Loucy (cell line): ENCODE results near the gene KLHL21.
A peak's percentile ranks its signal among the peaks of the same experiment; 100 is the strongest.

Source experiments
- H2AFZ ChIP-seq: fragments of 200-600 bp; sonication (generic); 2 replicates; pipeline ENCODE4 v1.6.0; 2016; ENCODE audit warnings: antibody characterized with exemption, mild to moderate bottlenecking, low read length, moderate library complexity
- H3F3A ChIP-seq: fragments of 200-600 bp; 2 replicates; pipeline ENCODE4 v1.6.0; 2016; ENCODE audit warnings: antibody characterized with exemption, low read depth, mild to moderate bottlenecking
- H3K27me3 ChIP-seq: fragments of 200-600 bp; sonication (generic); 2 replicates; pipeline ENCODE4 v1.6.1; 2014; ENCODE audit warnings: low read length, mild to moderate bottlenecking; ENCODE audit not compliant: insufficient read depth, poor library complexity, severe bottlenecking
- H3K36me3 ChIP-seq: fragments of 200-600 bp; sonication (generic); 2 replicates; pipeline ENCODE4 v1.6.1; 2016; ENCODE audit warnings: low read length; ENCODE audit not compliant: insufficient read depth
- H3K4me1 ChIP-seq: fragments of 200-600 bp; sonication (generic); 2 replicates; pipeline ENCODE4 v1.5.1; 2014; ENCODE audit warnings: low read length, mild to moderate bottlenecking; ENCODE audit not compliant: insufficient read depth, poor library complexity, severe bottlenecking
- H3K4me2 ChIP-seq: fragments of 200-600 bp; sonication (generic); 2 replicates; pipeline ENCODE4 v1.6.0; 2014; ENCODE audit warnings: antibody characterized with exemption, low read length, low read depth, mild to moderate bottlenecking; ENCODE audit not compliant: poor library complexity, severe bottlenecking
- H3K4me3 ChIP-seq: fragments of 200-600 bp; sonication (generic); 2 replicates; pipeline ENCODE4 v1.5.1; 2014; ENCODE audit warnings: low read length, mild to moderate bottlenecking, mixed read lengths; ENCODE audit not compliant: poor library complexity, severe bottlenecking
- H3K79me2 ChIP-seq: fragments of 200-600 bp; sonication (generic); 2 replicates; pipeline ENCODE4 v1.6.1; 2014; ENCODE audit warnings: low read length; ENCODE audit not compliant: insufficient read depth
- H3K9ac ChIP-seq: fragments of 200-600 bp; sonication (generic); 2 replicates; pipeline ENCODE4 v1.6.0; 2014; ENCODE audit warnings: mild to moderate bottlenecking, low read depth, low read length, moderate library complexity; ENCODE audit not compliant: poor library complexity, severe bottlenecking
- H3K9me2 ChIP-seq: fragments of 200-600 bp; sonication (generic); replicated peaks from 2 replicates; pipeline ENCODE4 v1.6.1; 2016; ENCODE audit warnings: low read depth, low read length, mixed read lengths
- H3K9me3 ChIP-seq: fragments of 200-600 bp; sonication (generic); 2 replicates; pipeline ENCODE4 v1.6.1; 2014; ENCODE audit warnings: mild to moderate bottlenecking, antibody characterized with exemption, low read length, low read depth; ENCODE audit not compliant: insufficient read depth
- H4K20me1 ChIP-seq: fragments of 200-600 bp; sonication (generic); 2 replicates; pipeline ENCODE4 v1.6.0; 2014; ENCODE audit warnings: antibody characterized with exemption, low read length, mild to moderate bottlenecking; ENCODE audit not compliant: insufficient read depth, poor library complexity, severe bottlenecking
- EZH2phosphoT487 ChIP-seq: fragments of 200-600 bp; IDR thresholded peaks from 2 replicates; pipeline ENCODE4 v1.6.1; 2018; ENCODE audit warnings: antibody characterized with exemption, mild to moderate bottlenecking, moderate library complexity, borderline replicate concordance
- TF ChIP-seq, protein P1 (sequence below): fragments of 200-600 bp; sonication (generic); conservative IDR thresholded peaks from 2 replicates; pipeline ENCODE4 v1.5.1; 2014; ENCODE audit warnings: mild to moderate bottlenecking, antibody characterized with exemption, low read length

KLHL21 gene

GRCh38 chr1:6621429-6622391 is 19.0 kb upstream of the KLHL21 start:
- Histone ChIP-seq H3K9ac (no peak overlapping the region), H3F3A (peaks cover 3% of the 10 kb centered on the region; the same call in 1 of the 2 replicates), H3K9me2 (no peaks in the 10 kb centered on the region), H3K9me3 (no peaks in the 10 kb centered on the region), H3K4me2 (no peak overlapping the region), H4K20me1 (peaks cover 28% of the 10 kb centered on the region), H3K36me3 (peaks cover 50% of the 10 kb centered on the region; the same call in 1 of the 2 replicates), H3K4me1 (peaks cover 6% of the 10 kb centered on the region), H3K79me2 (peaks cover 74% of the 10 kb centered on the region), H3K27me3 (no peaks in the 10 kb centered on the region), H2AFZ (no peak overlapping the region), H3K4me3 (no peak overlapping the region)
- TF ChIP-seq, protein P1, sequence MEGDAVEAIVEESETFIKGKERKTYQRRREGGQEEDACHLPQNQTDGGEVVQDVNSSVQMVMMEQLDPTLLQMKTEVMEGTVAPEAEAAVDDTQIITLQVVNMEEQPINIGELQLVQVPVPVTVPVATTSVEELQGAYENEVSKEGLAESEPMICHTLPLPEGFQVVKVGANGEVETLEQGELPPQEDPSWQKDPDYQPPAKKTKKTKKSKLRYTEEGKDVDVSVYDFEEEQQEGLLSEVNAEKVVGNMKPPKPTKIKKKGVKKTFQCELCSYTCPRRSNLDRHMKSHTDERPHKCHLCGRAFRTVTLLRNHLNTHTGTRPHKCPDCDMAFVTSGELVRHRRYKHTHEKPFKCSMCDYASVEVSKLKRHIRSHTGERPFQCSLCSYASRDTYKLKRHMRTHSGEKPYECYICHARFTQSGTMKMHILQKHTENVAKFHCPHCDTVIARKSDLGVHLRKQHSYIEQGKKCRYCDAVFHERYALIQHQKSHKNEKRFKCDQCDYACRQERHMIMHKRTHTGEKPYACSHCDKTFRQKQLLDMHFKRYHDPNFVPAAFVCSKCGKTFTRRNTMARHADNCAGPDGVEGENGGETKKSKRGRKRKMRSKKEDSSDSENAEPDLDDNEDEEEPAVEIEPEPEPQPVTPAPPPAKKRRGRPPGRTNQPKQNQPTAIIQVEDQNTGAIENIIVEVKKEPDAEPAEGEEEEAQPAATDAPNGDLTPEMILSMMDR = no peak
- no peak for TF ChIP-seq EZH2phosphoT487

DNA sequence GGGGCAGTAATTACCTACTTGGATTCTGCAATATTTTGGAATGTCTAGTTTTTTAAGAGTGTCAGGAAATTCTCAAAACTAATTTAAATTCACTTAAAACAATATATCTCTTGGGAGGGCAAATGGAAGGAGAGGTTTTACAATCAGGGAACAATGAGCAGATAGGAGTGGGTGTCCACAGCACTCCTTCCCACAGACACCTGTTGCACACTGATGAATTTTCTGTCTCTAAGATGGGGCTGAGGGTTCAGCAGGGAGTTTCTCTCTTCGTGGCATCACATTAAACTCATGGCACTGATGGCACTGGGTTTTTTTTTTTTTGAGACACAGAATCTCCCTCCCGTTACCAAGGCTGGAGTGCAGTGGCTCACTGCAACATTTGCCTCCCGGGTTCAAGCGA is 16.4 kb upstream of the KLHL21 start:
- TF ChIP-seq EZH2phosphoT487 = no peak
- TF ChIP-seq, protein P1 = no peak
- Histone ChIP-seq H3K9ac (no peak overlapping the region), H3K4me3 (no peak overlapping the region), H4K20me1 (peaks cover 32% of the 10 kb centered on the region), H3K27me3 (peaks cover under 1% of the 10 kb centered on the region), H3K9me3 (no peaks in the 10 kb centered on the region), H3F3A (peaks cover 3% of the 10 kb centered on the region; the same call in 1 of the 2 replicates), H3K4me1 (no peaks in the 10 kb centered on the region), H3K9me2 (no peaks in the 10 kb centered on the region), H3K4me2 (no peak overlapping the region), H3K36me3 (peaks cover 49% of the 10 kb centered on the region; the same call in 1 of the 2 replicates), H2AFZ (no peak overlapping the region), H3K79me2 (peaks cover 72% of the 10 kb centered on the region)

- Histone ChIP-seq H3K27me3 (peaks cover 4% of the 10 kb centered on the region), H4K20me1 (peaks cover 30% of the 10 kb centered on the region), H3K4me3 (peak overlapping the region; percentile 93), H3K9ac (peak overlapping the region; percentile 70), H3K36me3 (peaks cover 17% of the 10 kb centered on the region; the same call in 1 of the 2 replicates), H3K9me2 (no peaks in the 10 kb centered on the region), H3K4me1 (peaks cover 6% of the 10 kb centered on the region), H2AFZ (no peak overlapping the region), H3K9me3 (no peaks in the 10 kb centered on the region), H3K79me2 (peaks cover 64% of the 10 kb centered on the region), H3F3A (no peaks in the 10 kb centered on the region), H3K4me2 (peak overlapping the region; percentile 71)
- TF ChIP-seq EZH2phosphoT487 = no peak
- TF ChIP-seq, protein P1 = no peak
Measured at GRCh38 chr1:6614929-6615785, 12.5 kb upstream of the KLHL21 start.
